Peyer's patch (tissue), 4 donors: Measurements from ENCODE around the gene TMEM43. TPM values are rescaled to one million over a fixed set of nuclear protein-coding genes. Genes with fewer than 3 reads are reported as not detected.
A peak's percentile ranks its signal among the peaks of the same experiment; 100 is the strongest.

Experiments used
- DNase-seq, 3 donors: peaks; one replicate each; pipeline ENCODE4 v3.0.0-alpha.2; 2017 to 2019
- H3K27ac ChIP-seq, 4 donors: fragments of 200-600 bp; sonication (generic); one replicate each; pipeline ENCODE4 v1.5.1; 2016 to 2019
- H3K27me3 ChIP-seq, 2 donors: fragments of 200-600 bp; sonication (generic); one replicate each; pipeline ENCODE4 v1.5.1; 2019
- H3K36me3 ChIP-seq, 3 donors: fragments of 200-600 bp; sonication (generic); one replicate each; pipeline ENCODE4 v1.5.1; 2016 to 2019
- H3K4me1 ChIP-seq, 4 donors: fragments of 200-600 bp; sonication (generic); one replicate each; pipeline ENCODE4 v1.5.1; 2016 to 2019
- H3K4me3 ChIP-seq, 4 donors: fragments of 200-600 bp; sonication (generic); 1 replicate in 3 of 4; 2 replicates in 1 of 4; pipeline ENCODE4 v1.5.1; 2016 to 2019; ENCODE audit warnings: mild to moderate bottlenecking in 1 of 4
- H3K9me3 ChIP-seq, 4 donors: fragments of 200-600 bp; sonication (generic); one replicate each; pipeline ENCODE4 v1.5.1; 2016 to 2019; ENCODE audit warnings: mild to moderate bottlenecking in 1 of 4
- CTCF ChIP-seq, 6 experiments: fragments of 450-650 bp in 4 of 6; fragments of 200-600 bp in 2 of 6; sonication (generic) in 1 of 6; IDR thresholded peaks; one replicate each; pipeline ENCODE4 v1.5.1; 2017 to 2019; ENCODE audit warnings: antibody characterized with exemption in 6 of 6, mild to moderate bottlenecking in 3 of 6, moderate library complexity in 1 of 6
- POLR2A ChIP-seq, 2 donors: fragments of 450-650 bp; IDR thresholded peaks; one replicate each; pipeline ENCODE4 v1.5.1; 2017; ENCODE audit warnings: antibody characterized with exemption in 2 of 2, mild to moderate bottlenecking in 2 of 2, moderate library complexity in 2 of 2
- total RNA-seq, 4 donors: library from RNA; depleted of rRNA; stranded (reverse); fragments of >200 nt; gene quantifications; one replicate each; pipeline ENCODE4 v1.1.0, GENCODE V29; 2016

The TMEM43 gene
- total RNA-seq, 4 donors from 2014 or later: 26.6 to 56.5 (median 40.3) TPM

- Histone ChIP-seq H3K9me3 (no peaks in the 10 kb centered on the region), H3K36me3 (peaks cover 0 to 39% (median 0%) of the 10 kb centered on the region in 3 donors), H3K27me3 (no peaks in the 10 kb centered on the region), H3K27ac (peak overlapping the region; percentile 90 to 94 (median 92)), H3K4me1 (peaks cover 0 to 32% (median 15%) of the 10 kb centered on the region in 4 donors), H3K4me3 (peak overlapping the region; percentile 64 to 91 (median 84))
- no peak for TF ChIP-seq POLR2A (IDR thresholded peaks at IDR 0.05)
- no peak for TF ChIP-seq CTCF (IDR thresholded peaks at IDR 0.05)
- DNase-seq: peak in 1 of 3 donors; percentile 79
These were observed 1.4 kb downstream of the TMEM43 start for GRCh38 chr3:14126017-14126886.

- Histone ChIP-seq H3K4me3 (peak overlapping the region in 1 of 4 donors; percentile 91), H3K36me3 (peaks cover 0 to 47% (median 0%) of the 10 kb centered on the region in 3 donors), H3K4me1 (peaks cover 0 to 32% (median 15%) of the 10 kb centered on the region in 4 donors), H3K9me3 (no peaks in the 10 kb centered on the region), H3K27me3 (no peaks in the 10 kb centered on the region), H3K27ac (peak overlapping the region in 2 of 4 donors; percentile 92 to 94)
- no peak for TF ChIP-seq CTCF (IDR thresholded peaks at IDR 0.05)
- no peak for TF ChIP-seq POLR2A (IDR thresholded peaks at IDR 0.05)
- no peak for DNase-seq
These were observed 2.1 kb downstream of the TMEM43 start for GRCh38 chr3:14126887-14127505.

- Histone ChIP-seq H3K4me3 (no peak overlapping the region), H3K27me3 (no peaks in the 10 kb centered on the region), H3K9me3 (no peaks in the 10 kb centered on the region), H3K27ac (peak overlapping the region in 1 of 4 donors; percentile 92), H3K4me1 (peaks cover 0 to 34% (median 15%) of the 10 kb centered on the region in 4 donors), H3K36me3 (peaks cover 0 to 53% (median 0%) of the 10 kb centered on the region in 3 donors)
- no peak for DNase-seq
- TF ChIP-seq CTCF (IDR thresholded peaks at IDR 0.05): no peak
- TF ChIP-seq POLR2A (IDR thresholded peaks at IDR 0.05): no peak
These were observed 2.8 kb downstream of the TMEM43 start for GRCh38 chr3:14127516-14128161.

GRCh38 chr3:14128724-14129123, 3.9 kb downstream of the TMEM43 start:
- Histone ChIP-seq H3K4me1 (peaks cover 0 to 32% (median 12%) of the 10 kb centered on the region in 4 donors), H3K9me3 (no peaks in the 10 kb centered on the region), H3K36me3 (peaks cover 0 to 64% (median 0%) of the 10 kb centered on the region in 3 donors), H3K4me3 (no peak overlapping the region), H3K27me3 (no peaks in the 10 kb centered on the region), H3K27ac (no peak overlapping the region)
- no peak for DNase-seq
- TF ChIP-seq POLR2A (IDR thresholded peaks at IDR 0.05) (no peak), CTCF (IDR thresholded peaks at IDR 0.05) (no peak)

GRCh38 chr3:14129296-14129695, 4.4 kb downstream of the TMEM43 start:
- no peak for DNase-seq
- H3K4me3 ChIP-seq: no peak overlapping the region
- TF ChIP-seq POLR2A (IDR thresholded peaks at IDR 0.05): no peak
- peaks cover 0 to 31% (median 10%) of the 10 kb centered on the region in 4 donors for H3K4me1 ChIP-seq
- H3K36me3 ChIP-seq: peaks cover 0 to 70% (median 0%) of the 10 kb centered on the region in 3 donors
- no peaks in the 10 kb centered on the region for H3K9me3 ChIP-seq
- H3K27ac ChIP-seq: no peak overlapping the region
- no peaks in the 10 kb centered on the region for H3K27me3 ChIP-seq
